GM12864 (cell line): ENCODE results near the gene ONECUT1.

Experiments
- DNase-seq: peaks from one replicate; pipeline ENCODE4 v3.0.0-alpha.2; 2011; ENCODE audit warnings: low read depth
- H3K4me3 ChIP-seq: 2 replicates; pipeline ENCODE4 v1.5.1; 2011; ENCODE audit warnings: mild to moderate bottlenecking, low read depth, low read length, control low read depth
- CTCF ChIP-seq: IDR thresholded peaks from 2 replicates; pipeline ENCODE4 v1.5.1; 2011; ENCODE audit warnings: low read depth, mild to moderate bottlenecking, moderate library complexity, low read length, control low read depth, inconsistent platforms; ENCODE audit errors: missing control alignments

ONECUT1 gene

GRCh38 chr15:52801748-52802085 lies 11.6 kb upstream of the ONECUT1 start:
- no peak for DNase-seq
- no peak overlapping the region for H3K4me3 ChIP-seq
- no peak for TF ChIP-seq CTCF

- TF ChIP-seq CTCF = no peak
- no peak overlapping the region for H3K4me3 ChIP-seq
- DNase-seq = no peak
Observed at GRCh38 chr15:52800828-52801747, 11.0 kb upstream of the ONECUT1 start.

- TF ChIP-seq CTCF = no peak
- no peak overlapping the region for H3K4me3 ChIP-seq
- DNase-seq = no peak
Observed at GRCh38 chr15:52799145-52799811, 9.1 kb upstream of the ONECUT1 start.

- TF ChIP-seq CTCF = no peak
- H3K4me3 ChIP-seq = no peak overlapping the region
- no peak for DNase-seq
Observed at GRCh38 chr15:52798529-52799101, 8.5 kb upstream of the ONECUT1 start.

GRCh38 chr15:52797625-52798501 lies 7.7 kb upstream of the ONECUT1 start:
- TF ChIP-seq CTCF = no peak
- DNase-seq = no peak
- no peak overlapping the region for H3K4me3 ChIP-seq

- no peak for DNase-seq
- no peak for TF ChIP-seq CTCF
- no peak overlapping the region for H3K4me3 ChIP-seq
Observed at GRCh38 chr15:52796753-52797520, 6.8 kb upstream of the ONECUT1 start.
